HUES6 (cell line): ENCODE data around the gene NPLOC4.
"Not testable (repeated sequence)": the region's sequence is repeated elsewhere in the genome, so short reads cannot be mapped to it uniquely, and the experiment has no call there.

Experiments used
- H3K27ac ChIP-seq: 2 replicates; pipeline ENCODE4 v1.7.0; 2013; ENCODE audit warnings: low read depth, mild to moderate bottlenecking, low read length, inconsistent platforms
- H3K27me3 ChIP-seq: 2 replicates; pipeline ENCODE4 v1.6.1; 2013; ENCODE audit warnings: low read length; ENCODE audit not compliant: control insufficient read depth, insufficient read depth
- H3K36me3 ChIP-seq: 2 replicates; pipeline ENCODE4 v1.6.1; 2013; ENCODE audit warnings: low read length; ENCODE audit not compliant: control insufficient read depth, insufficient read depth
- H3K4me1 ChIP-seq: 2 replicates; pipeline ENCODE4 v1.6.1; 2013; ENCODE audit warnings: low read length; ENCODE audit not compliant: control insufficient read depth, insufficient read depth
- H3K4me3 ChIP-seq: 2 replicates; pipeline ENCODE4 v1.5.1; 2013; ENCODE audit warnings: low read depth, low read length
- H3K9ac ChIP-seq: one replicate; pipeline ENCODE4 v1.6.1; 2013; ENCODE audit warnings: mild to moderate bottlenecking, low read length
- H3K9me3 ChIP-seq: 2 replicates; pipeline ENCODE4 v1.6.1; 2013; ENCODE audit warnings: low read depth, low read length; ENCODE audit not compliant: control insufficient read depth, insufficient read depth

Gene NPLOC4

DNA sequence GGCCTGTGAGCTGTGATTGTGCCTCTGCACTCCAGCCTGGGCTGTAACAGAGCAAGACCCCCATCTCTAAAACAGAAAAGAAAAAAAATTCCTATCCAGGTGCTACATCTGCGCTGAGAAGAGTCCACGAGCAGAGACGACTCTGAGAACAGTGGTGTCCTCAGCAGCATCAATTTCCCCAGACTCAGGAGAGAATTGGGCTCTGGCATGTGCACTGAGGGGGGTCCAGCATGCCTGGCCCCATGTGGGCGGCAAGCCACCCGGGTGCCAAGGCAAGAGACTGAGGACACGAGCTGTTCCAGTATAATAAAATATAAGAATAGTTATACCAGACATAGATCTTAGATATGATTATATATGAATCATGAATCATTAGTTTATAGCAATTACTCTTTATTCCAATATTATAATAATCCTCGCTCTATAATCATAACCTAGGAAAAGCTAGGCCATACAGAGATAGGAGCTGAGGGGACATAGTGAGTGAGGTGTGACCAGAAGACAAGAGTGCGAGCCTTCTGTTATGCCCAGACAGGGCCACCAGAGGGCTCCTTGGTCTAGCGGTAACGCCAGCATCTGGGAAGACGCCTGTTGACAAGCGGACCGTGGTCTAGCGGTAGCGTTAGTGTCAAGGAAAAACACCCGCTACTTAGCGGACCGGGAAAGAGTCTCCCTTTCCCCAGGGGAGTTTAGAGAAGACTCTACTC is 38.8 kb upstream of the NPLOC4 start:
- not testable (repeated sequence) for H3K27me3 ChIP-seq, H3K4me3 ChIP-seq, H3K9me3 ChIP-seq, H3K27ac ChIP-seq, H3K9ac ChIP-seq, H3K4me1 ChIP-seq
- H3K36me3 ChIP-seq: peaks cover 47% of the 10 kb centered on the region

DNA sequence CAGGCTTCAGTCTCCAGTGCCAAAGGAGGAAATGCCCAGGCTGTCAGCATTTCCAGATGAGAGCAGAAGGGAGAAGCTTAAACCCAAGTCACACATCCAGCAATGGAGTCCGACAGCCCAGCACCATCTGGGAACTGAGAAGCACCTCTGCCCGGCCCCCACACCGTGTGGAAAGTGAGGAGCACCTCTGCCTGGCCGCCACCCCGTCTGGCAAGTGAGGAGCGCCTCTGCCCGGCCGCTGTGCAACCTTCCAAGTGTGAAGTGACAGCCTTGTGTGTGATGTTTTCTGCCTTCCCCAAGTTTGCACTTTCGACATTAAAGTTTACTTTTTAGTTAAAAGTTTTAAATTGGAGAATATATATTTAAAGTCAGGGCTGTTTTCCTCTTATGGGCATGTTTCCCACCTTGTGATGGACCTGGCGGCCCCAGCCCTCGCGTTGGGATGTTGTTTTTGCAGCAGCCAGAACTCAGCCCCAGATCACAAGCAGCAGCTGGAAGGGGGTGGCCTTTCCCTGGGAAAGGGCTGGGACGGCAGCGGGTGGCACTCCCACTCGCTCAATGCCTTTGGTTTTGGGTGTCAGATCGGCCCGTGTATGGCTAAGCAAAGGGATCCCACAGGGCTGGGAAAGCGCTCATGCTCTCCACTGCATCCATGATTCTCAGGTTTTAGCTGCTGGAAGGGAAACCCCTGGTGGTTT is 36.8 kb upstream of the NPLOC4 start:
- Histone ChIP-seq H3K4me3 (no peak overlapping the region), H3K4me1 (no peaks in the 10 kb centered on the region), H3K27ac (no peak overlapping the region), H3K36me3 (peaks cover 66% of the 10 kb centered on the region), H3K27me3 (no peaks in the 10 kb centered on the region), H3K9me3 (no peaks in the 10 kb centered on the region), H3K9ac (no peak overlapping the region)

DNA sequence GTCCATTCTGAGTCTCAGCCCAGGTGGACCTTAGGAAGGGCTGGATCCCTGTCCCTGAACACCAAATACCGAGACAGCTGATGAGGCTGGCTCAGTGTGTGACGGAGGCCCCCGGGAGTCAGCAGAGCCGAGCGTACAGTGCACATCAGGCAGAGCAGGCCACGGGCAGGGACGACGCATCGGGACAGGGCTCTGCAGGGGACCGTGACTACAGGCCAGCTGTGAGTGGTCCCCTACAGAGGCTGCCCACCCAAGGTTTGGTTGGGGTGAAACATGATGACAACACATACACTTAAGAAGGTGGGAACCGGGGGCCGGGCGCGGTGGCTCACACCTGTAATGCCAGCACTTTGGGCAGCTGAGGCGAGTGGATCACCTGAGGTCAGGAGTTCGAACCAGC is 36.0 kb upstream of the NPLOC4 start:
- no peaks in the 10 kb centered on the region for H3K27me3 ChIP-seq
- H3K4me3 ChIP-seq: no peak overlapping the region
- H3K9ac ChIP-seq: no peak overlapping the region
- no peaks in the 10 kb centered on the region for H3K4me1 ChIP-seq
- H3K36me3 ChIP-seq: peaks cover 73% of the 10 kb centered on the region
- H3K27ac ChIP-seq: no peak overlapping the region
- H3K9me3 ChIP-seq: no peaks in the 10 kb centered on the region

DNA sequence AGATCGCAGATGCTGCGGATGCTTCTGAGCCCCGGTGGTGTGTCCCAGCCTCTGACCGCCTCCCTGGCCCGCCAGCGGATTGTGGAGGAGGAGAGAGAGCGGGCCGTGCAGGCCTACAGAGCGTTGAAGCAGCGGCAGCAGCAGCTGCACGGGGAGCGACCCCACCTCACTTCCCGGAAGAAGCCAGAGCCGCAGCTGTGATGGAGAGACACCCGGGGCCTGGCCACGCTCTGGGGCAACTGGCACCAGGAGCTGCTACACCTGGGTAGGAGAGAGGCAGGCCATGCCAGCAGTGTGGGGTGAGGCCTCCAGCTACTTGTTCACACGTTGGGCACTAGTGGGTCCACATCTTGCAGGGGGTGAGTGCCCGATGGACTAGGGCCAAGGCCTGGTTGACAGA is 35.6 kb upstream of the NPLOC4 start:
- Histone ChIP-seq H3K9me3 (no peaks in the 10 kb centered on the region), H3K27ac (no peak overlapping the region), H3K4me3 (no peak overlapping the region), H3K4me1 (0 out of 2 replicates have a peak, but pooled peaks cover 3% of the 10 kb centered on the region), H3K9ac (no peak overlapping the region), H3K36me3 (peaks cover 76% of the 10 kb centered on the region), H3K27me3 (no peaks in the 10 kb centered on the region)

DNA sequence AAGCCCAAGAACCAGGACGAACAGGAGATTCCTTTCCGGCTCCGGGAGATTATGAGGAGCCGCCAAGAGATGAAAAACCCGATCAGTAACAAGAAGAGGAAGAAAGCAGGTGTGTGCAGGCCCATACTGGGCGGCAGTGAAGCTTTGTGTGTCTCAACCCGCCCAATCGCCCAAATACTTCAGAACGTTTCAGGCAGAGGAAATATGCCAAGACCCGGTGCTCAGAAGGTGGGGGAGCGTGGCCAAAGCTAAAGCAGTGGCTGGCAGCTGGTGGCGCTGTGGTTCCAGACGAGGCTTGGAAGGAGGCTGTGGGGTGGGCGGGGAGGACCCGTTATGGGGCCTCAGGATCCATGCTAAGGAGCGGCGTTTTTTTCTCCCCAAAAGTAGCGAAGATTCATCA is 30.8 kb upstream of the NPLOC4 start:
- Histone ChIP-seq H3K36me3 (peaks cover 62% of the 10 kb centered on the region), H3K9ac (no peak overlapping the region), H3K27ac (no peak overlapping the region), H3K27me3 (no peaks in the 10 kb centered on the region), H3K4me3 (peak overlapping the region; percentile 40), H3K9me3 (no peaks in the 10 kb centered on the region), H3K4me1 (peaks cover 15% of the 10 kb centered on the region)

DNA sequence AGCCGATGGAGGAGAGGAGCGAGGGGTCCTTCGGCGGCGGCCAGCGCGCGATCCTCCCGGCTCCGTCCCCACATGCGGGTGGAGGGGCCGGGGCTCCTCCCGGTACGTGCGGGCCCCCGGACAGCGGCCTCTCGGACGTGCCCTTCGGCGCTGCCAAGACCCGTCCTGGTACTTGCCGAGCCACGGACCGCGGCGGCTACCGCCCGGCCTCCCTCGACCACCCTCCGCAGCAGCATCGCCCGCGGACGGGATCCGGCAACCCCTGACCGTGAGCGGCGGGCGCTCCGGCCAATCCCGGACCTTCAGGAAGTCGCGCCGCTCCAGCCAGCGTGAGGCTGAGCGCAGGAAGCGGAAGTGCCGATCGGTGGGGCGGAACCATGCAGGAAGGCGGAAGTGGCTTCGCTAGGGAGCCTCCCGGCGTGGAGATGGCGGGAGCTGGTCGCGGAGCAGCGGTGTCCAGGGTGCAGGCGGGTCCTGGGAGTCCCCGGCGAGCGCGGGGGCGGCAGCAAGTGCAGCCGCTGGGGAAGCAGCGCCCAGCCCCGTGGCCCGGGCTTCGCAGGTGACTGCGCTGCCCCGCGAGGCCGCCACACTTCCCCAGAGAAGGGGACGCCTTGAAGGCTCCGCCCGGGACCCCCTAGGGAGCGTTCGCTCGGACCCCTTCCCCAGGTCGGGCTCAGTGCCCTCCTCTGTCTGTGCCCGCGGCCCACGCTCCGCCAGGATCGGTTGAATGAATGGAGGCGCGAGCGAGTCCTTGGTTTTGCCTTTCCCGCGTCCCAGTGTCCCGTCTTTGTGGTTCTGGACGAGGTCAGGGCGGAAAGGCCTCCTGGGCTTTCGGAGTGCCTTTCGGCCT is 29.7 kb upstream of the NPLOC4 start, which contains the start of the genes CCDC137 and OXLD1:
CCDC137 (plus strand) TSS at position 396 of the 850 bp plus-strand sequence; CDS start at position 426, 30 bp downstream.
OXLD1 (minus strand) TSS at position 264 of the 850 bp plus-strand sequence; CDS start at position 236, 28 bp downstream.
- no peaks in the 10 kb centered on the region for H3K27me3 ChIP-seq
- H3K4me3 ChIP-seq: peak within 1 kb of the TSS; percentile 95
- H3K36me3 ChIP-seq: peaks cover 50% of the 10 kb centered on the region
- peak within 1 kb of the TSS; percentile 94 for H3K27ac ChIP-seq
- H3K4me1 ChIP-seq: peaks cover 15% of the 10 kb centered on the region
- H3K9me3 ChIP-seq: no peaks in the 10 kb centered on the region
- H3K9ac ChIP-seq: peak within 1 kb of the TSS; percentile 99

DNA sequence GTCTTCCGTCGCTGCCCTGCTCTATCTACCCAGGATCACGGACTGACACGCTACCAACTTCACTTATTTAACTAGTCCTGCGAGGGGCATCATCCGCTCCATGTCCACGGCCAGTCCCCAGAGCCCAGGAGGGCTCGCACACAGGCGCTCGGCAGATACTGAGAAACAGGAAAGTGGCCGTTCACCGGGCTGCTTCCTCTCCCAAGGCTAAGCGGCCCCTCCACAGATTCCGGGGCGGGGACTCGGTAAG is 29.1 kb upstream of the NPLOC4 start:
- Histone ChIP-seq H3K36me3 (peaks cover 44% of the 10 kb centered on the region), H3K4me3 (peak overlapping the region; percentile 95)

DNA sequence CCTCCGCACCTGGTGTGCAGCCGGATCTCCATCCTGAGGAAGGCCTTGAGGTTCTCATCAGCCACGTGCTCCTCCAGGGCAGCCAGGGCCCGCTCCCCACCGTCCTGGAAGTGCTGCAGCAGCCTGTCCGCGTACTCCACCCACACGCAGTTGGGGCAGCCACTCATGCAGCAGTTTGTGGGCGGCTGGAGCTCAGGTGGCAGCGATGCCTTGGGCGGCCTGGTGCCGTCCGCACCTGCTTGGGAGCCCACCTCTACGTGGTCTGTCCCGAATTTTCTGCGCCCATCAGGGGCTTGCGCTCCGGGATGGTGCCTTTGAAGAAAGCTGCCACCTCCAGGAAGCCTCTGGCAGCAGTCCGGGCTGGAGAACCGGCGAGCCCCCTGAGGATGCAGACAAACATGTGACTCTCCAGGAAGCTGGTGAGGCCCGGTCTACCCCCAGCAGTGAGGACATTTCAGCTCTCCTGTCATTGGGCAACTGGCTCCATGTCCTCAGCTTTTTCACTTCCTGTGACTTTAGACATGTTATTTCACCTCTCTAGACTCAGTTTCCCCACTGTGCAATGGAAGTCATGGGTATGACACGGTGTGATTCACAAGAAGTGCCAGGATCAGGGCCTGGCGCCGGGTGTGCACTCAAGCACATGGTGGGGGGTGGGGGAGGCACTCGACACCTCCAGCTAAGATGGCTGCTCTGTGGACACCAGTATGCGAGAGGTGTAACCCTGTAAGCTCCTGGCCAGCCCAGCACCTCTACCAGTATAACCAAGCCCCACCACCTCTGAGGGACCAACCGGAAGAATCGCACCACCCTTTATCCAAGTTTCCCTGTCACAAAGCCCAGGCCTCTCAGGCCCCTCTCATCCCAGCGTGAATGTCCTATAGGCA is 28.5 kb upstream of the NPLOC4 start:
- H3K4me3 ChIP-seq: peak overlapping the region; percentile 95
- peak overlapping the region; percentile 99 for H3K9ac ChIP-seq
- peaks cover 15% of the 10 kb centered on the region for H3K4me1 ChIP-seq
- peaks cover 39% of the 10 kb centered on the region for H3K36me3 ChIP-seq
- H3K27ac ChIP-seq: peak overlapping the region; percentile 94; the same call in 1 of the 2 replicates
- no peaks in the 10 kb centered on the region for H3K9me3 ChIP-seq
- H3K27me3 ChIP-seq: no peaks in the 10 kb centered on the region

More for the DNA sequence above, 29.1 kb upstream of the NPLOC4 start:
- Histone ChIP-seq H3K27me3 (no peaks in the 10 kb centered on the region), H3K9me3 (no peaks in the 10 kb centered on the region), H3K4me1 (peaks cover 15% of the 10 kb centered on the region), H3K9ac (peak overlapping the region; percentile 99), H3K27ac (peak overlapping the region; percentile 94; the same call in 1 of the 2 replicates)

DNA sequence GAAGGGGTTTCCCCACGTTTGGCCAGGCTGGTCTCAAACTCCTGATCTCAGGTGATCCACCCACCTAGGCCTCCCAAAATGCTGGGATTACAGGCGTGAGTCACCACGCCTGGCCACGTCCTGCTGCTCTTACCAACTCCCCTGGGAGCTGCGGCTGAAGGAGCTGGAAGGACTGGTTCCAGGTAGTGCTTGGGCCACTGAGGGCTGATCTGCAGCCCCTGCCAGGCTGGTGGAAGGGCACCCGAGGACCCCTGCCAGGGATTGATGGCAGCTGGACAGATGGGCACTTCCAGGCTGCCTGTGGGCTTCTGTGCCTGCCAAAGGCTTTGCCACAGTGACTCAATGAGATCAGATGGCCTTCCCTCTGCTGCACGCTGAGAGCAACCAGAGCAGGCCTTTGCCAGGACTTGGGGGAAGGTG is 27.1 kb upstream of the NPLOC4 start:
- H3K27ac ChIP-seq: no peak overlapping the region
- no peaks in the 10 kb centered on the region for H3K9me3 ChIP-seq
- no peak overlapping the region for H3K4me3 ChIP-seq
- H3K9ac ChIP-seq: no peak overlapping the region
- H3K36me3 ChIP-seq: peaks cover 26% of the 10 kb centered on the region
- no peaks in the 10 kb centered on the region for H3K27me3 ChIP-seq
- H3K4me1 ChIP-seq: peaks cover 15% of the 10 kb centered on the region

DNA sequence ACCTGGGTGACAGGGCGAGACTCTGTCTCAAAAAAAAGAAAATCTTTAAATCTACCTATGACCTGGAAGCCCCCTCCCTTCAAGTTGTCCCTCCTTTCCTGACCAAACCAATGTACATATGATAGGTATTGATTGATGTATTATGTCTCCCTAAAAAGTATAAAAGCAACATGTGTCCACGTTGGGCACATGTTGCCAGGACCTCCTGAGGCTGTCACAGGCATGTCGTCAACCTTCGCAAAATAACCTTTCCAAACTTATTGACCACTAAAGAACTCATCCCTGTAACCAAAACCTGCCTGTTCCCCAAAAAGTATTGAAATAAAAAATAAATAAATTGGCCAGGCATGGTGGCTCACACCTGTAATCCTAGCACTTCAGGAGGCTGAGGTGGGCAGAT is 25.1 kb upstream of the NPLOC4 start:
- H3K27me3 ChIP-seq: no peaks in the 10 kb centered on the region
- H3K36me3 ChIP-seq: peaks cover 12% of the 10 kb centered on the region
- H3K27ac ChIP-seq: no peak overlapping the region
- no peak overlapping the region for H3K9ac ChIP-seq
- peaks cover 11% of the 10 kb centered on the region for H3K4me1 ChIP-seq
- H3K4me3 ChIP-seq: no peak overlapping the region
- H3K9me3 ChIP-seq: no peaks in the 10 kb centered on the region
